Osteoblast (primary cell): ENCODE results near the gene EIF3I. TPM values are rescaled to one million over a fixed set of nuclear protein-coding genes. Genes with fewer than 3 reads are reported as not detected.
"Not testable (repeated sequence)": the region's sequence is repeated elsewhere in the genome, so short reads cannot be mapped to it uniquely, and the experiment has no call there.

Experiments used
- DNase-seq: peaks from one replicate; pipeline ENCODE4 v3.0.0; 2011; ENCODE audit warnings: low spot score, mixed read lengths; ENCODE audit not compliant: insufficient read length; ENCODE audit errors: missing footprints
- H2AFZ ChIP-seq: 2 replicates; pipeline ENCODE4 v1.6.0; 2011; ENCODE audit warnings: mild to moderate bottlenecking, low read length
- H3K27ac ChIP-seq: 2 replicates; pipeline ENCODE4 v1.5.1; 2011; ENCODE audit warnings: mild to moderate bottlenecking, low read depth, low read length, moderate library complexity
- H3K27me3 ChIP-seq: 2 replicates; pipeline ENCODE4 v1.6.0; 2012; ENCODE audit warnings: mild to moderate bottlenecking, control low read depth, inconsistent platforms, low read length, moderate library complexity; ENCODE audit not compliant: insufficient read depth
- H3K36me3 ChIP-seq: 2 replicates; pipeline ENCODE4 v1.5.1; 2011; ENCODE audit warnings: mild to moderate bottlenecking, low read length, control low read depth, moderate library complexity; ENCODE audit not compliant: insufficient read depth
- H3K4me1 ChIP-seq: 2 replicates; pipeline ENCODE4 v1.5.1; 2011; ENCODE audit warnings: mild to moderate bottlenecking, low read length, control low read depth, moderate library complexity; ENCODE audit not compliant: insufficient read depth
- H3K4me2 ChIP-seq: 2 replicates; pipeline ENCODE4 v1.6.0; 2011; ENCODE audit warnings: mild to moderate bottlenecking, low read length; ENCODE audit not compliant: insufficient read depth
- H3K4me3 ChIP-seq: fragments of 200-600 bp; sonication (generic); 3 replicates; pipeline ENCODE4 v1.5.1; 2012; ENCODE audit warnings: mild to moderate bottlenecking, low read length, inconsistent platforms; ENCODE audit not compliant: insufficient read depth
- H3K79me2 ChIP-seq: 2 replicates; pipeline ENCODE4 v1.6.0; 2012; ENCODE audit warnings: mild to moderate bottlenecking, low read length, control low read depth, inconsistent platforms; ENCODE audit not compliant: insufficient read depth
- H3K9me3 ChIP-seq: 2 replicates; pipeline ENCODE4 v1.5.1; 2011; ENCODE audit warnings: low read depth, low read length, control low read depth
- H4K20me1 ChIP-seq: 2 replicates; pipeline ENCODE4 v1.6.0; 2012; ENCODE audit warnings: mild to moderate bottlenecking, low read length, control low read depth; ENCODE audit not compliant: insufficient read depth
- CTCF ChIP-seq: IDR thresholded peaks from 2 replicates; pipeline ENCODE4 v1.5.1; 2011; ENCODE audit warnings: mild to moderate bottlenecking, low read depth, low read length, moderate library complexity; ENCODE audit errors: extremely low read depth
- total RNA-seq: library from RNA; depleted of rRNA; stranded (reverse); fragments of >200 nt; gene quantifications from 2 replicates; pipeline ENCODE4 v1.2.3, GENCODE V29; 2012

EIF3I gene
- total RNA-seq, 1 donor, result 253 TPM

- no peak for TF ChIP-seq CTCF
- Histone ChIP-seq H4K20me1 (no peaks in the 10 kb centered on the region), H3K27ac (no peak overlapping the region), H3K4me2 (no peak overlapping the region), H3K9me3 (no peaks in the 10 kb centered on the region), H3K36me3 (no peaks in the 10 kb centered on the region), H2AFZ (no peak overlapping the region), H3K4me3 (no peak overlapping the region), H3K4me1 (no peaks in the 10 kb centered on the region), H3K79me2 (no peaks in the 10 kb centered on the region), H3K27me3 (peaks cover 8% of the 10 kb centered on the region)
- DNase-seq, result no peak
These were observed 34.4 kb downstream of the EIF3I start for GRCh38 chr1:32256473-32257226.

- no peak overlapping the region for H2AFZ ChIP-seq
- no peaks in the 10 kb centered on the region for H3K79me2 ChIP-seq
- DNase-seq, result no peak
- TF ChIP-seq CTCF, result no peak
- no peaks in the 10 kb centered on the region for H3K36me3 ChIP-seq
- H4K20me1 ChIP-seq, result no peaks in the 10 kb centered on the region
- peaks cover 8% of the 10 kb centered on the region for H3K27me3 ChIP-seq
- no peaks in the 10 kb centered on the region for H3K9me3 ChIP-seq
- no peak overlapping the region for H3K4me2 ChIP-seq
- H3K4me3 ChIP-seq, result no peak overlapping the region
- H3K27ac ChIP-seq, result no peak overlapping the region
- H3K4me1 ChIP-seq, result no peaks in the 10 kb centered on the region
These were observed 35.0 kb downstream of the EIF3I start for GRCh38 chr1:32257227-32257508.

- not testable (repeated sequence) for H3K9me3 ChIP-seq, H4K20me1 ChIP-seq, H3K27me3 ChIP-seq, DNase-seq, H3K79me2 ChIP-seq, H3K36me3 ChIP-seq, H3K4me3 ChIP-seq, H3K4me1 ChIP-seq, H3K27ac ChIP-seq, H3K4me2 ChIP-seq, H2AFZ ChIP-seq
These were observed 41.0 kb downstream of the EIF3I start for GRCh38 chr1:32263236-32263593.

- peaks cover 9% of the 10 kb centered on the region for H3K4me1 ChIP-seq
- no peaks in the 10 kb centered on the region for H3K79me2 ChIP-seq
- no peak for TF ChIP-seq CTCF
- H4K20me1 ChIP-seq, result no peaks in the 10 kb centered on the region
- no peak overlapping the region for H3K4me2 ChIP-seq
- H3K36me3 ChIP-seq, result no peaks in the 10 kb centered on the region
- no peak for DNase-seq
- no peak overlapping the region for H2AFZ ChIP-seq
- no peaks in the 10 kb centered on the region for H3K27me3 ChIP-seq
- H3K4me3 ChIP-seq, result no peak overlapping the region
- H3K27ac ChIP-seq, result no peak overlapping the region
- H3K9me3 ChIP-seq, result no peaks in the 10 kb centered on the region
These were observed 41.5 kb downstream of the EIF3I start for GRCh38 chr1:32263744-32264143.
